SK-N-MC (cell line): ENCODE measurements around the gene ZMIZ1.

Experiments
- EZH2 ChIP-seq: fragments of 200-600 bp; sonication (generic); IDR thresholded peaks from one replicate; pipeline ENCODE4 v1.6.1; 2017; ENCODE audit warnings: antibody characterized with exemption
- FOXP2 ChIP-seq: optimal IDR thresholded peaks from 2 replicates; pipeline ENCODE3; 2011; ENCODE audit warnings: mild to moderate bottlenecking, moderate library complexity; ENCODE audit not compliant: insufficient read depth; ENCODE audit errors: extremely low read length, control extremely low read depth
- POLR2AphosphoS5 ChIP-seq: IDR thresholded peaks from 2 replicates; pipeline ENCODE4 v1.6.1; 2012; ENCODE audit warnings: mild to moderate bottlenecking, low read depth, low read length, borderline replicate concordance

GRCh38 chr10:79053481-79054202, 15.1 kb upstream of the ZMIZ1 start:
- TF ChIP-seq EZH2 (no peak), POLR2AphosphoS5 (no peak), FOXP2 (no peak)
